Panc1 (cell line): Measurements from ENCODE around the gene PSMB7. TPM values are rescaled to one million over a fixed set of nuclear protein-coding genes. Genes with fewer than 3 reads are reported as not detected.
"Not testable (repeated sequence)": the region's sequence is repeated elsewhere in the genome, so short reads cannot be mapped to it uniquely, and the experiment has no call there.

ENCODE experiments used
- ATAC-seq: fragments of 200-7000 bp; cut with Tn5 transposase; 2 replicates; pipeline ENCODE4 v1.9.1; 2020; ENCODE audit warnings: mild to moderate bottlenecking, moderate library complexity
- BruUV-seq: library from RNA; stranded (reverse); fragments of 400-500 nt; replicated peaks from 2 replicates; lab custom pipeline; 2021; lab: Mats Ljungman, UMichigan
- CTCF ChIA-PET: fragments of 300-600 bp; sonication (Branson Sonifier 250); formaldehyde crosslinking; loops from one replicate; lab custom pipeline; 2022; ENCODE audit warnings: antibody characterized with exemption; lab: Charles Lee
- POLR2A ChIA-PET: fragments of 300-600 bp; sonication (Branson Sonifier 250); formaldehyde crosslinking; loops from one replicate; lab custom pipeline; 2022; ENCODE audit warnings: antibody characterized with exemption; lab: Charles Lee
- DNase-seq: peaks from one replicate; pipeline ENCODE4 v3.0.0-alpha.2; 2010; ENCODE audit warnings: low read depth, low spot score
- H3K27ac ChIP-seq: 2 replicates; pipeline ENCODE4 v1.5.1; 2011; ENCODE audit warnings: mild to moderate bottlenecking, low read length, inconsistent platforms
- H3K27me3 ChIP-seq: fragments of 200-500 bp; sonication (Bioruptor generic); 2 replicates; pipeline ENCODE4 v1.6.0; 2014; ENCODE audit warnings: low read length, inconsistent platforms; ENCODE audit not compliant: control insufficient read depth, insufficient read depth
- H3K36me3 ChIP-seq: fragments of 200-500 bp; sonication (Bioruptor generic); 2 replicates; pipeline ENCODE4 v1.5.1; 2014; ENCODE audit warnings: inconsistent platforms, mild to moderate bottlenecking, low read length, moderate library complexity; ENCODE audit not compliant: control insufficient read depth, insufficient read depth
- H3K4me1 ChIP-seq: 2 replicates; pipeline ENCODE4 v1.5.1; 2011; ENCODE audit warnings: inconsistent platforms, mild to moderate bottlenecking, low read length, moderate library complexity; ENCODE audit not compliant: control insufficient read depth, insufficient read depth
- H3K4me3 ChIP-seq, 2 experiments: 2 replicates each; pipeline ENCODE4 v1.5.1; 2011 to 2012; ENCODE audit warnings: low read depth in 2 of 2, low read length in 2 of 2, mild to moderate bottlenecking in 2 of 2, inconsistent platforms in 1 of 2, moderate library complexity in 1 of 2
- H3K9me3 ChIP-seq: fragments of 200-500 bp; sonication (Bioruptor generic); 2 replicates; pipeline ENCODE4 v1.5.1; 2014; ENCODE audit warnings: low read depth, mild to moderate bottlenecking, inconsistent platforms, low read length, moderate library complexity; ENCODE audit not compliant: control insufficient read depth, insufficient read depth
- POLR2AphosphoS5 ChIP-seq: IDR thresholded peaks from 2 replicates; pipeline ENCODE4 v1.6.1; 2012; ENCODE audit warnings: mild to moderate bottlenecking, low read depth, low read length, moderate library complexity
- SIN3A ChIP-seq: IDR thresholded peaks from 2 replicates; pipeline ENCODE4 v1.6.1; 2012; ENCODE audit warnings: low read depth, mild to moderate bottlenecking, low read length, moderate library complexity, borderline replicate concordance; ENCODE audit not compliant: insufficient read depth
- TCF7L2 ChIP-seq: IDR thresholded peaks from 2 replicates; pipeline ENCODE4 v1.6.1; 2011; ENCODE audit warnings: mild to moderate bottlenecking, low read depth, low read length, inconsistent platforms
- in situ Hi-C: cut with HindIII; loops from 2 replicates; pipeline ENCODE4 v1.10.0; 2016; ENCODE audit warnings: low sequenced_read_pairs, low pct_unique_long_range_greater_than_20kb
- intact Hi-C: fragments of 100-400 bp; cut with micrococcal nuclease; formaldehyde crosslinking; loops from one replicate; pipeline ENCODE4 v1.10.0; 2022; ENCODE audit not compliant: unreplicated experiment
- total RNA-seq: library from RNA; stranded (reverse); gene quantifications from one replicate; pipeline ENCODE4 v1.2.1, GENCODE V29; 2021; ENCODE audit not compliant: unreplicated experiment
- TF ChIP-seq, protein P1 (sequence below): fragments of 450-650 bp; IDR thresholded peaks from 2 replicates; pipeline ENCODE4 v1.5.1; 2017; ENCODE audit warnings: mild to moderate bottlenecking
- TF ChIP-seq, protein P2 (sequence below), 2 experiments: IDR thresholded peaks; 2 replicates each; pipeline ENCODE4 v1.6.1; 2011 to 2012; ENCODE audit warnings: low read depth in 2 of 2, control low read depth in 1 of 2, low read length in 1 of 2, mild to moderate bottlenecking in 1 of 2, moderate library complexity in 1 of 2; ENCODE audit not compliant: insufficient read depth in 1 of 2

The PSMB7 gene
- total RNA-seq, 1 experiment from 2014 or later, result 167 TPM

DNA sequence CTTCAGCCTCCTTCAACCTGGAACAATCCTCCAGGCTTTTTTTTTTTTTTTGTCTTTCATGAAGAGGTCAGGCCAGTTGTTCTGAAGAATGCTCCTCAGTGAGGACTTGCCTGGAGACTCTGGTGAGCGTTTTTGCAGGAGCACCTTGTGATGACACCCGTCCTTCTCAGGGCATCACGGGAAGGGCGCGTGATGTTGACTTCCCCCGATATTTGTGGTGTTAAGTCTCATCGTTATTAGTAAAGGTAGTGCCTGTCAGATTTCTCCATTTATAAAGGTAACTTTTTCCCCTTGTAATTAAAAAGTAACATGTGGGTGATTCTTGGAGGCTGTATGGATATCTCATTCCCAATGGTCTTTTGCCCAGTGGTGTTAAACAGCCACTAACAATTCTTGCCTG, 11.1 kb upstream of the PSMB7 start:
- Histone ChIP-seq H3K27me3 (no peaks in the 10 kb centered on the region), H3K27ac (no peak overlapping the region), H3K4me3 (no peak overlapping the region), H3K4me1 (no peaks in the 10 kb centered on the region; the same call in 1 of the 2 replicates), H3K36me3 (no peaks in the 10 kb centered on the region), H3K9me3 (no peaks in the 10 kb centered on the region)
- ATAC-seq (no peak), DNase-seq (no peak)
- BruUV-seq, result no TSS peak
- POLR2A ChIA-PET, result no interaction called here
- CTCF ChIA-PET, result no interaction called here
- intact Hi-C loops, result no loop called here
- TF ChIP-seq POLR2AphosphoS5, result no peak
- in situ Hi-C loops, result no loop called here

DNA sequence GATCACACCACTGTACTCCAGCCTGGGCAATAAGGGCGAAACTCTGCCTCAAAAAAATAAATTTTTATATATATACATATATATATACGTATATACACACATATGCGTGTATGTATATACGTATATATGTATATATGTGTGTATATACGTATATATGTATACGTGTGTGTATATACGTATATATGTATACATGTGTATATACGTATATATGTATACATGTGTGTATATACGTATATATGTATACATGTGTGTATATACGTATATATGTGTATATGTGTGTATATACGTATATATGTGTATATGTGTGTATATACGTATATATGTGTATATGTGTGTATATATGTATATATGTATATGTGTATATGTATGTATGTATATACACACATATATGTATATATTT, 10.5 kb upstream of the PSMB7 start:
- BruUV-seq, intact Hi-C loops, DNase-seq, H3K9me3 ChIP-seq, H3K4me3 ChIP-seq, in situ Hi-C loops, ATAC-seq, CTCF ChIA-PET, H3K4me1 ChIP-seq, H3K27ac ChIP-seq, POLR2A ChIA-PET, H3K27me3 ChIP-seq, H3K36me3 ChIP-seq: not testable (repeated sequence)

DNA sequence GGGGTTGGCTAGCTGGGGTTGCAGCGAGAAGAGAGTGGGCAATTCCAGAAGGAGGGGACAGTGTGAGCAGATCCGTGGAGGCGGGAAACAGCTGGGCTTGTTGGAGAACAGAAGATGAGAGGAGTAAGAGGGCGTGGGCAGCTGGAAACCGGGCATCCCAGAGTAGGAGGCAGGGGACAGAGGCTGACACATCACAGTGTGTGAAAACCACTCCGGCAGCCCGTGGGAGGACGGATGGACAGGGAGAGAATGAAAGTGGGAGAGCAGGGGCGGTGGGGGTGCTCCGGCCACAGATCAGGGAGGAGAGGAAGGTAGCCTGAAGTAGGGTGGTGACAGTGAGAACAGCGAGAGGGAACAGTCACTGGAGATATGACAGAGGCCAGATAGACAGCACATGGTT, 8.3 kb upstream of the PSMB7 start:
- DNase-seq (no peak), ATAC-seq (no peak)
- H3K9me3 ChIP-seq, result no peaks in the 10 kb centered on the region
- POLR2A ChIA-PET, result no interaction called here
- H3K4me3 ChIP-seq, result no peak overlapping the region
- in situ Hi-C loops (no loop called here), intact Hi-C loops (no loop called here)
- no peak for TF ChIP-seq POLR2AphosphoS5
- TF ChIP-seq, protein P1, sequence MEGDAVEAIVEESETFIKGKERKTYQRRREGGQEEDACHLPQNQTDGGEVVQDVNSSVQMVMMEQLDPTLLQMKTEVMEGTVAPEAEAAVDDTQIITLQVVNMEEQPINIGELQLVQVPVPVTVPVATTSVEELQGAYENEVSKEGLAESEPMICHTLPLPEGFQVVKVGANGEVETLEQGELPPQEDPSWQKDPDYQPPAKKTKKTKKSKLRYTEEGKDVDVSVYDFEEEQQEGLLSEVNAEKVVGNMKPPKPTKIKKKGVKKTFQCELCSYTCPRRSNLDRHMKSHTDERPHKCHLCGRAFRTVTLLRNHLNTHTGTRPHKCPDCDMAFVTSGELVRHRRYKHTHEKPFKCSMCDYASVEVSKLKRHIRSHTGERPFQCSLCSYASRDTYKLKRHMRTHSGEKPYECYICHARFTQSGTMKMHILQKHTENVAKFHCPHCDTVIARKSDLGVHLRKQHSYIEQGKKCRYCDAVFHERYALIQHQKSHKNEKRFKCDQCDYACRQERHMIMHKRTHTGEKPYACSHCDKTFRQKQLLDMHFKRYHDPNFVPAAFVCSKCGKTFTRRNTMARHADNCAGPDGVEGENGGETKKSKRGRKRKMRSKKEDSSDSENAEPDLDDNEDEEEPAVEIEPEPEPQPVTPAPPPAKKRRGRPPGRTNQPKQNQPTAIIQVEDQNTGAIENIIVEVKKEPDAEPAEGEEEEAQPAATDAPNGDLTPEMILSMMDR, result no peak
- TF ChIP-seq SIN3A, result no peak
- no peaks in the 10 kb centered on the region; the same call in 1 of the 2 replicates for H3K4me1 ChIP-seq
- no peaks in the 10 kb centered on the region for H3K36me3 ChIP-seq
- no TSS peak for BruUV-seq
- H3K27ac ChIP-seq, result no peak overlapping the region
- CTCF ChIA-PET, result no interaction called here
- no peaks in the 10 kb centered on the region for H3K27me3 ChIP-seq

DNA sequence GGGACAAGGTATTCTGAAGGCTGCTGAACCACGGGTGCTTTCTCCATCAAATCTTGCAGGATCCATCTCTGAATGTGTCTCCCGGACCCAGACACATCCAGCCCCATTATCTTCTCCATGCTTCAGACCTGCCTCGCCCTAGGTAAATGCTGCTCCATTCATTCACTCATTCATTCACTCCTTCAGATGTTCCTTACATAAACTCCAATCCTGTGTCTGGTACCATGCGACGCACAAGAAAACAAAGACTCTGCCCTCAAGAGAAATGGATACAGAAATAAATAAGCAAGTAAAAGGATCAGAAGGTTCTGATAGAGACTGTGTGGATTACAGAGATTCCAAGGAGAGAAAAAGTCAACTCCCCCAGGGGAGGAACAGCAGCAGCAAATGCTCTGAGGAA, 7.9 kb upstream of the PSMB7 start:
- no peak for DNase-seq
- no peak for ATAC-seq
- H3K27ac ChIP-seq, result no peak overlapping the region
- BruUV-seq, result no TSS peak
- intact Hi-C loops, result no loop called here
- in situ Hi-C loops, result no loop called here
- CTCF ChIA-PET, result no interaction called here
- no peaks in the 10 kb centered on the region for H3K36me3 ChIP-seq
- no peak for TF ChIP-seq SIN3A
- TF ChIP-seq, protein P1, result no peak
- no peak for TF ChIP-seq POLR2AphosphoS5
- TF ChIP-seq, protein P2, sequence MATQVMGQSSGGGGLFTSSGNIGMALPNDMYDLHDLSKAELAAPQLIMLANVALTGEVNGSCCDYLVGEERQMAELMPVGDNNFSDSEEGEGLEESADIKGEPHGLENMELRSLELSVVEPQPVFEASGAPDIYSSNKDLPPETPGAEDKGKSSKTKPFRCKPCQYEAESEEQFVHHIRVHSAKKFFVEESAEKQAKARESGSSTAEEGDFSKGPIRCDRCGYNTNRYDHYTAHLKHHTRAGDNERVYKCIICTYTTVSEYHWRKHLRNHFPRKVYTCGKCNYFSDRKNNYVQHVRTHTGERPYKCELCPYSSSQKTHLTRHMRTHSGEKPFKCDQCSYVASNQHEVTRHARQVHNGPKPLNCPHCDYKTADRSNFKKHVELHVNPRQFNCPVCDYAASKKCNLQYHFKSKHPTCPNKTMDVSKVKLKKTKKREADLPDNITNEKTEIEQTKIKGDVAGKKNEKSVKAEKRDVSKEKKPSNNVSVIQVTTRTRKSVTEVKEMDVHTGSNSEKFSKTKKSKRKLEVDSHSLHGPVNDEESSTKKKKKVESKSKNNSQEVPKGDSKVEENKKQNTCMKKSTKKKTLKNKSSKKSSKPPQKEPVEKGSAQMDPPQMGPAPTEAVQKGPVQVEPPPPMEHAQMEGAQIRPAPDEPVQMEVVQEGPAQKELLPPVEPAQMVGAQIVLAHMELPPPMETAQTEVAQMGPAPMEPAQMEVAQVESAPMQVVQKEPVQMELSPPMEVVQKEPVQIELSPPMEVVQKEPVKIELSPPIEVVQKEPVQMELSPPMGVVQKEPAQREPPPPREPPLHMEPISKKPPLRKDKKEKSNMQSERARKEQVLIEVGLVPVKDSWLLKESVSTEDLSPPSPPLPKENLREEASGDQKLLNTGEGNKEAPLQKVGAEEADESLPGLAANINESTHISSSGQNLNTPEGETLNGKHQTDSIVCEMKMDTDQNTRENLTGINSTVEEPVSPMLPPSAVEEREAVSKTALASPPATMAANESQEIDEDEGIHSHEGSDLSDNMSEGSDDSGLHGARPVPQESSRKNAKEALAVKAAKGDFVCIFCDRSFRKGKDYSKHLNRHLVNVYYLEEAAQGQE (IDR thresholded peaks at IDR 0.05; ENCODE audit: insufficient read depth in 1 of 2, low read depth in 2 of 2, low read length in 1 of 2), result no peak
- TF ChIP-seq TCF7L2, result no peak
- H3K27me3 ChIP-seq, result no peaks in the 10 kb centered on the region
- H3K4me3 ChIP-seq, result no peak overlapping the region
- H3K9me3 ChIP-seq, result no peaks in the 10 kb centered on the region
- POLR2A ChIA-PET, result no interaction called here
- H3K4me1 ChIP-seq, result no peaks in the 10 kb centered on the region; the same call in 1 of the 2 replicates
